HG03280 (cell line): ENCODE results near the gene METTL16.
"Not testable (repeated sequence)": the region's sequence is repeated elsewhere in the genome, so short reads cannot be mapped to it uniquely, and the experiment has no call there.

Experiments used
- ATAC-seq: cut with Tn5 transposase; IDR thresholded peaks from one replicate; pipeline ENCODE4 v1.9.1; 2021; ENCODE audit warnings: mild to moderate bottlenecking, moderate library complexity; ENCODE audit not compliant: unreplicated experiment

METTL16 gene, protein sequence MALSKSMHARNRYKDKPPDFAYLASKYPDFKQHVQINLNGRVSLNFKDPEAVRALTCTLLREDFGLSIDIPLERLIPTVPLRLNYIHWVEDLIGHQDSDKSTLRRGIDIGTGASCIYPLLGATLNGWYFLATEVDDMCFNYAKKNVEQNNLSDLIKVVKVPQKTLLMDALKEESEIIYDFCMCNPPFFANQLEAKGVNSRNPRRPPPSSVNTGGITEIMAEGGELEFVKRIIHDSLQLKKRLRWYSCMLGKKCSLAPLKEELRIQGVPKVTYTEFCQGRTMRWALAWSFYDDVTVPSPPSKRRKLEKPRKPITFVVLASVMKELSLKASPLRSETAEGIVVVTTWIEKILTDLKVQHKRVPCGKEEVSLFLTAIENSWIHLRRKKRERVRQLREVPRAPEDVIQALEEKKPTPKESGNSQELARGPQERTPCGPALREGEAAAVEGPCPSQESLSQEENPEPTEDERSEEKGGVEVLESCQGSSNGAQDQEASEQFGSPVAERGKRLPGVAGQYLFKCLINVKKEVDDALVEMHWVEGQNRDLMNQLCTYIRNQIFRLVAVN

DNA sequence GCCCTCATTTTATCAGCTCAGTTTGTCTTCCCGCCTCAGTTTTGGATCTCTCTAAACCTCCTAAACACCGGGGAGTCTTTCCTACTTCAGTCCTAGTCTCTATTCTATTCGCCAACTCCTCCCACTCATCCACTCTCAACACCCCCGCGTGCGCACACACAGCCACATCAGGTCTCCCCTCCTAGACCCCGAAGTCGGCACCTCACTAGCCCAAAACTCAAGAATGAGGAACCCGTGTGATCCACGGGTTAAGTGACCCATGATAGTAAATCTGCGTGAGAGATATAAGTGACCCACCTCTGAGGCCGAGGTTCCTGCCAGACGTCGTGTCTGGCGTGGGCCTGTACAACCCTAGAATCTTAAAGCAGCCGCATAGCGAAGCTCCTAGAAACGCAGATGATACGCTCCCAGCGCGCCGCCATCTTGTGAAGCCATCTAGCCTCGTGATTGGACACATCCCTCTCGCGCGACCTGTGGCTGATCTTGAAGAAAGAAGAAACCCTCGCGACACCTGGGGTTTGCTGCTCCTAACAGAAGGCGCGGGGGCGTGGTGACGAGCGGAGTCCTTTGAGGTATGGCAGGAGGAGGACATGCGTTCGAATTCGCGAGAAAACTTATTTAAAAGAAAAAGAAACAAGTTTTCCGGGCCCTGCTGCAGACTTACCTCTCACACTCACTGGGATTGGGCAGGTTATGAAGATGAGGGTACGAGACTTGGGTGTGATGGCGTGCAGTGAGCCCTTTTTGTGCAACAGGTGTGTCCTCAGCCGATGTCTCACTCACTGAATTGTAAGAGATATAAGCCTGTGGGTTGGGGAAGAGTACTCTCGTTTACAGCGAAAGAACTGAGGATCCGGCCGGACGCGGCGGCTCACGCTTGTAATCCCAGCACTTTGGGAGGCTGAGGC is at the start of gene METTL16:
Gene METTL16 (minus strand): TSS at position 427 of the 908 bp plus-strand sequence. CDS start 9,557 bp downstream, outside the sequence.
- ATAC-seq = peak; percentile 93

DNA sequence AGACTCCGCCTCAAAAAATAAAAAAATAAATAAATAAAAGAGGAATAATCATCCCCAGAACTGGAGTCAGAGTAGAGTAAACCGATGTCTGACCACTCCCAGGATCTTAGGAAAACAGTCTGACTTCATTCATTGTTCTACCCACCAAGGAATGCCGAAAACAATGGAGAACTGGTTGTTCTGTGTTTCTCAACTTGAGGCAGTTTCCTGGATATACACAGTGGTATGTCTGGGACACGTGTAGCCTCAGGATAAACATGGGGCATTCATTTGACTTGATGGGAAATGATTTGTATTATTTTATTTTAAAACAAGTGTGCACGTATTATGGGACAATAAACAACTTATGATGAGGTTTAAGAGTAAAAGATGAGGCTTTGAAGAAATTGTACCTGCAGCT is 49.0 kb upstream of the METTL16 start:
- ATAC-seq = no peak

GRCh38 chr17:2551928-2552327 is 40.2 kb upstream of the METTL16 start:
- ATAC-seq = no peak

GRCh38 chr17:2551493-2551892 is 39.8 kb upstream of the METTL16 start:
- ATAC-seq = no peak

- ATAC-seq = no peak
Observed at GRCh38 chr17:2549392-2550211, 37.9 kb upstream of the METTL16 start.

GRCh38 chr17:2548026-2548425 is 36.3 kb upstream of the METTL16 start:
- not testable (repeated sequence) for ATAC-seq

- ATAC-seq = no peak
Observed at GRCh38 chr17:2547176-2547575, 35.5 kb upstream of the METTL16 start.

DNA sequence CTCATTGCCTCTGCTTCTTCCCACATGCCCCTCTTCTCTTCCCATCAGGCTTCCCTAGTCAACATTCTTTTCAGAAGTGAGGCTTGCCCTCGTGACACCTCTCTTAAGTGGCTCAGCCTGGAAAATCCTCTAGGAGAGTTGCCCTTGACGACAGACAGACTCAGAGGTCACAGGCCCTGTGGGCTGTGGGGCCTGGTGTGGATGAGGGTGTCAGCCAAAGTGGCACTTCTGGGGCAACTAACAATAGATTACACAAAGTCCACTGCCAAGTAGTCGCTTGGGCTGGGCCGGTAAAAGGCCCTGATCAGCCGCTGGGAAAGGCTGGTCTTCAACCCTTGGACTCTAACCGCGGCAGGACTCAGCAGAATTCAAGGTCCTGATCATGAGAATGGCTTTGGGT is 33.7 kb upstream of the METTL16 start:
- ATAC-seq = no peak

- no peak for ATAC-seq
Observed at GRCh38 chr17:2542456-2542855, 30.8 kb upstream of the METTL16 start.

GRCh38 chr17:2542056-2542455 is 30.4 kb upstream of the METTL16 start:
- no peak for ATAC-seq

- ATAC-seq = not testable (repeated sequence)
Observed at GRCh38 chr17:2537579-2537978, 25.9 kb upstream of the METTL16 start.

DNA sequence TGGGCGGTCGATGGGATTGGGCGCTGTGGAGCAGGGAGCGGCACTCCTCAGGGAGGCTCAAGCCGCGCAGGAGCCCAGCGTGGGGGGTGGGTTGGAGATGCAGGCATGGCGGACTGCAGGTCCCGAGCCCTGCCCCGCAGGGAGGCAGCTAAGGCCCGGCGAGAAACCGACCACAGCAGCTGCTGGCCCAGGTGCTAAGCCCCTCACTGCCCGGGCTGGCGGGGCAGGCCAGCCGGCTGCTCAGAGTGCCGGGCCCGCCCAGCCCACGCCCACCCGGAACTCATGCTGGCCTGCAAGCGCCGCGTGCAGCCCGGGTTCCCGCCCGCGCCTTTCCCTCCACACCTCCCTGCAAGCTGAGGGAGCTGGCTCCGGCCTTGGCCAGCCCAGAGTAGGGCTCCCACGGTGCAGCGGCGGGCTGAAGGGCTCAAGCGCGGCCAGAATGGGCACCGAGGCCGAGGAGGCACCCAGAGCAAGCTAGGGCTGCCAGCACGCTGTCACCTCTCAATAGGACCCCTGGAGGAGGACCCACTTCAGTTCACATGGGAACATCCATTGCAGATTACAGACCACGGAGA is 20.5 kb upstream of the METTL16 start:
- ATAC-seq = no peak

DNA sequence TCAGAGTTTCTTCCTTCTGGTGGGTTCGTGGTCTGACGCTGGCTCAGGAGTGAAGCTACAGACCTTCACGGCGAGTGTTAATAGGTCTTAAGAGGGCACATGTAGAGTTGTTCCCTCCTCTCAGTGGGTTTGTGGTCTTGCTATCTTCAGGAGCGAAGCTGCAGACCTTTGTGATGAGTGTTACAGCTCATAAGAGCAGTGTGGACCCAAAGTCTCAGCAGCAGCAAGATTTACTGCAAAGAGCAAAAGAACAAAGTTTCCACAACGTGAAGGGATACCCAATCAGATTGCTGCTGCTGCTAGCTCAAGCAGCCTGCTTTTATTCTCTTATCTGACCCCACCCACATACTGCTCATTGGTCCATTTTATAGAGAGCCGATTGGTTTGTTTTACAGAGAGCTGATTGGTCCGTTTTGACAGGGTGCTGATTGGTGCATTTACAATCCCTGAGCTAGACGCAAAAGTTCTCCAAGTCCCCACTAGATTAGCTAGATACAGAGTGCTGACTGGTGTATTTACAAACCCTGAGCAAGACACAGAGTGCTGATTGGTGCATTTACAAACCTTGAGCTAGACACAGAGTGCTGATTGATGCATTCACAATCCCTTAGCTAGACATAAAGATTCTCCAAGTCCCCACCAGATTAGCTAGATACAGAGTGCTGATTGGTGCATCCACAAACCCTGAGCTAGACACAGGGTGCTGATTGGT is 19.7 kb upstream of the METTL16 start:
- ATAC-seq = not testable (repeated sequence)

DNA sequence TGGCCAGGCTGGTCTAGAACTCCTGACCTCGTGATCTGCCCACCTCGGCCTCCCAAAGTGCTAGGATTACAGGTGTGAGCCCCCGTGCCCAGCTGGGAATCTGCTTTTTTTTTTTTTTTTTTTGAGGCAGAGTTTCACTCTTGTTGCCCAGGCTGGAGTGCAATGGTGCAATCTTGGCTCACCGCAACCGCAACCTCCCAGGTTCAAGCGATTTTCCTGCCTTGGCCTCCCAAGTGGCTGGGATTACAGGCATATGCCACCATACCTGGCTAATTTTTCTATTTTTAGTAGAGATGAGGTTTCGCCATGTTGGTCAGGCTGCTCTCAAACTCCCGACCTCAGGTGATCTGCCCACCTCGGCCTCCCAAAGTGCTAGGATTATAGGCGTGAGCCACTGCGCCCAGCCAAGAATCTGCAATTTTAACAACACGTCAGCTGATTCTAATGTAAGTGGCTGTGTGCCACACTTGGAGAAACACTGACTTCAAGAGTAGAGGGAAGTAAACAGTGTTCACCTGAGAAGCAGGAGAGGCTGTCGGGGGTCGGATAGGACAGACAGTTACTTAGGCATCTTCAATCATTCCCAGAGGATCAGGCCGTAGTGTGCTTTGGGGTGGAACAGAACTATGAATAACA is 10.2 kb upstream of the METTL16 start:
- ATAC-seq = not testable (repeated sequence)

- no peak for ATAC-seq
Observed at GRCh38 chr17:2521257-2521656, 9.6 kb upstream of the METTL16 start.

GRCh38 chr17:2517539-2517938 is 5.9 kb upstream of the METTL16 start:
- no peak for ATAC-seq

DNA sequence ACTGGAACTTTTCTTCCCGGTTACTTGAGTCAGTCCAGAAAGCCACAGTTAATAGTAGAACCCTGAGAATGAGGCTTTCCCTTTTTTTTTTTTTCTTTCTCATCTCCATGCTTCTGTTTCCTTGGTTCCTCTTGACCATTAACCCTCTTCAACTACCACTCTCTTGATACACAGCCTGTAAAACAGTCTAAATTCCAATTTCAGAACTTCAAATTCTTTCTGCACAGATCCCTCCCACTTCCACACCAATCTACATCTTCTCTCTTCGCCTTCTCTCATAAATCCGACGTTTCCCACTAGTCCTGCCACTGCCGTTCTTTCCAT is 588 bp downstream of the METTL16 start:
- ATAC-seq = peak; percentile 6

DNA sequence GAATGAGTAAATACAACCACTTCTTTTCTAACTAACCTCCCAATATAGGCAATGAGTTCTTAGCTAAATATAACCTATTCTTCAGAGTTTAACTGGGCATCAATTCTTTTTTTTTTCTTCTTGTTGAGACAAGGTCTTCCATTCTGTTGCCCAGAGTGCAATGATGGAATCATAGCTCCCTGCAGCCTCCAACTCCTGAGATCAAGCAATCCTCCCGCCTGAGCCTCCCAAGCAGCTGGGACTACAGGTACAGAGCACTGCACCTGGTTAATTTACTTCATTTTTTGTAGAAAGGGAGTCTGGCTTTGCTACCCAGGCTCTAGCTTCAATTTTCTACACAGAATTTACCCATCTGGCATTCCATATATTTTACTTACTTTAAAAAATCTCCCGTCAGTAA is 1.1 kb downstream of the METTL16 start:
- ATAC-seq = no peak

DNA sequence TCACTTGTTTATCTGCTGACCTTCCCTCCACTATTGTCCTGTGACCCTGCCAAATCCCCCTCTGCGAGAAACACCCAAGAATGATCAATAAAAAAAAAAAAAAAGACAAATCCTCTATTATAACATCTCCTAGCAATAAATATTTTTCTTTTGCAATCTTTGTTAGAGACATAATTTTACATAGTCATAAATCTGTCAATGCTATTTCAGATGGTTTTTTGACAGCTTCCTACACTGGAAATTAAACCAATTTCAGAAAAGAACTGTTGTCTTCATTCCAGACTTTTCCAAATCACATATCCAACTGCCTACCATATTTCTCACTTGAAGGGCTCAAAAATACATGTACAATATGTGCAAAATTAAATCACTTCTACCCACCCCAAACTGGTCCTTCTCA is 3.7 kb downstream of the METTL16 start:
- ATAC-seq = no peak
